SK-N-SH (cell line): ENCODE results near the gene CA10. TPM values are rescaled to one million over a fixed set of nuclear protein-coding genes. Genes with fewer than 3 reads are reported as not detected.

Experiments
- CTCF ChIA-PET: fragments of 300-600, 350-600 bp; formaldehyde crosslinking; extraction: SDS; loops from one replicate; lab custom pipeline; 2021; lab: Yijun Ruan, JAX
- POLR2A ChIA-PET: fragments of 350-600 bp; sonication (Branson Sonifier 250); formaldehyde crosslinking; extraction: SDS; loops from one replicate; lab custom pipeline; 2020; ENCODE audit warnings: antibody characterized with exemption, inconsistent platforms; lab: Yijun Ruan, JAX
- DNase-seq: peaks from one replicate; pipeline ENCODE4 v3.0.0; 2012
- H2AFZ ChIP-seq: fragments of 200-600 bp; sonication (generic); 2 replicates; pipeline ENCODE4 v1.8.1; 2016; ENCODE audit warnings: antibody characterized with exemption, mild to moderate bottlenecking, low read depth
- H3F3A ChIP-seq: fragments of 200-600 bp; sonication (generic); replicated peaks from 2 replicates; pipeline ENCODE3; 2016; ENCODE audit warnings: antibody characterized with exemption, mild to moderate bottlenecking; ENCODE audit not compliant: insufficient read depth
- H3K27ac ChIP-seq, 2 experiments: fragments of 200-500 bp in 1 of 2; fragments of 200-600 bp in 1 of 2; sonication (Bioruptor generic) in 1 of 2; sonication (generic), shearing (Covaris generic) in 1 of 2; 2 replicates each; pipeline versions ENCODE4 v1.5.1 to v1.6.1; 2014 to 2016; ENCODE audit warnings: low read depth in 2 of 2, inconsistent platforms in 1 of 2, low read length in 1 of 2, mild to moderate bottlenecking in 1 of 2, mixed read lengths in 1 of 2
- H3K27me3 ChIP-seq: fragments of 200-600 bp; sonication (generic), shearing (Covaris generic); 2 replicates; pipeline ENCODE4 v1.6.1; 2016; ENCODE audit warnings: mixed run types; ENCODE audit not compliant: insufficient read depth
- H3K36me3 ChIP-seq, 2 experiments: fragments of 200-500 bp in 1 of 2; fragments of 200-600 bp in 1 of 2; sonication (Bioruptor generic) in 1 of 2; sonication (generic) in 1 of 2; replicated peaks in 1 of 2; 2 replicates each; pipeline versions ENCODE3 to v1.5.1; 2014 to 2016; ENCODE audit warnings: low read length in 1 of 2, mild to moderate bottlenecking in 1 of 2; ENCODE audit not compliant: insufficient read depth in 2 of 2, control insufficient read depth in 1 of 2
- H3K4me1 ChIP-seq, 2 experiments: fragments of 200-500 bp in 1 of 2; fragments of 200-600 bp in 1 of 2; sonication (Bioruptor generic) in 1 of 2; sonication (generic), shearing (Covaris generic) in 1 of 2; 2 replicates each; pipeline versions ENCODE4 v1.5.1 to v1.6.1; 2014 to 2016; ENCODE audit warnings: low read depth in 1 of 2, low read length in 1 of 2, mixed run types in 1 of 2; ENCODE audit not compliant: insufficient read depth in 2 of 2, control insufficient read depth in 1 of 2
- H3K4me2 ChIP-seq: fragments of 200-600 bp; sonication (generic), shearing (Covaris generic); 2 replicates; pipeline ENCODE4 v1.6.1; 2017; ENCODE audit warnings: mixed run types
- H3K4me3 ChIP-seq, 2 experiments: fragments of 200-500 bp in 1 of 2; fragments of 200-600 bp in 1 of 2; sonication (Bioruptor generic) in 1 of 2; sonication (generic), shearing (Covaris generic) in 1 of 2; 2 replicates each; pipeline versions ENCODE4 v1.5.1 to v1.8.1; 2014 to 2016; ENCODE audit warnings: low read depth in 2 of 2, inconsistent platforms in 1 of 2, low read length in 1 of 2, mild to moderate bottlenecking in 1 of 2, mixed read lengths in 1 of 2, moderate library complexity in 1 of 2
- H3K79me2 ChIP-seq: fragments of 200-600 bp; sonication (generic); 2 replicates; pipeline ENCODE4 v1.8.1; 2017; ENCODE audit warnings: mild to moderate bottlenecking; ENCODE audit not compliant: insufficient read depth
- H3K9ac ChIP-seq: fragments of 200-600 bp; sonication (generic); 2 replicates; pipeline ENCODE4 v1.6.1; 2017; ENCODE audit warnings: mixed run types
- H3K9me2 ChIP-seq: fragments of 200-600 bp; sonication (generic); 2 replicates; pipeline ENCODE4 v1.6.1; 2017; ENCODE audit warnings: mixed run types
- H3K9me3 ChIP-seq: fragments of 200-600 bp; sonication (generic); 2 replicates; pipeline ENCODE4 v1.6.1; 2017; ENCODE audit warnings: mixed run types, mild to moderate bottlenecking, moderate library complexity
- H4K20me1 ChIP-seq: fragments of 200-600 bp; sonication (generic); 2 replicates; pipeline ENCODE4 v1.6.1; 2017; ENCODE audit warnings: mild to moderate bottlenecking, mixed run types; ENCODE audit not compliant: insufficient read depth
- CHD2 ChIP-seq: fragments of 150-350 bp; IDR thresholded peaks from 2 replicates; pipeline ENCODE4 v1.6.1; 2018; ENCODE audit warnings: low read length; ENCODE audit not compliant: partially characterized antibody
- EP300 ChIP-seq, 2 experiments: IDR thresholded peaks; 2 replicates each; pipeline versions ENCODE4 v1.4.0 to v1.6.1; 2012; ENCODE audit warnings: borderline replicate concordance in 1 of 2, low read depth in 1 of 2, low read length in 1 of 2
- FOXM1 ChIP-seq: IDR thresholded peaks from 2 replicates; pipeline ENCODE4 v1.4.0; 2012; ENCODE audit warnings: low read depth, mild to moderate bottlenecking
- GATA2 ChIP-seq: sonication (generic); formaldehyde crosslinking; IDR thresholded peaks from 2 replicates; pipeline ENCODE4 v1.5.0; 2020; ENCODE audit warnings: mild to moderate bottlenecking, missing genetic modification reagents
- MXI1 ChIP-seq: IDR thresholded peaks from 2 replicates; pipeline ENCODE4 v1.6.1; 2012; ENCODE audit warnings: mild to moderate bottlenecking, low read depth, low read length, improper control_type of control experiment
- NFIC ChIP-seq: IDR thresholded peaks from 2 replicates; pipeline ENCODE4 v1.4.0; 2012; ENCODE audit warnings: borderline replicate concordance
- NRF1 ChIP-seq: IDR thresholded peaks from 2 replicates; pipeline ENCODE4 v1.6.1; 2012; ENCODE audit warnings: low read depth, mild to moderate bottlenecking, low read length
- POLR2AphosphoS5 ChIP-seq: IDR thresholded peaks from 2 replicates; pipeline ENCODE4 v1.6.1; 2012; ENCODE audit warnings: low read depth, low read length
- RAD21 ChIP-seq: IDR thresholded peaks from 2 replicates; pipeline ENCODE4 v1.6.1; 2012; ENCODE audit warnings: mild to moderate bottlenecking, low read length
- TCF12 ChIP-seq: IDR thresholded peaks from 2 replicates; pipeline ENCODE4 v1.4.0; 2012
- WGBS: methylation state at CpG from one replicate; pipeline ENCODE4 v1.1.6; 2017; ENCODE audit warnings: low lambda C conversion rate; 5-methylcytosine and 5-hydroxymethylcytosine counted together
- polyA plus RNA-seq, 3 experiments: library from polyadenylated mRNA; depleted of rRNA; stranded (reverse); fragments of >200 nt; gene quantifications; 2 replicates each; pipeline ENCODE4 v1.2.3, GENCODE V29; 2012
- TF ChIP-seq, protein P1 (sequence below): IDR thresholded peaks from 2 replicates; pipeline ENCODE4 v1.4.0; 2012; ENCODE audit warnings: low read depth, borderline replicate concordance
- TF ChIP-seq, protein P2 (sequence below): IDR thresholded peaks from 2 replicates; pipeline ENCODE4; 2012
- TF ChIP-seq, protein P3 (sequence below): fragments of 200-600 bp; sonication (generic); IDR thresholded peaks from 2 replicates; pipeline ENCODE4 v1.6.1; 2017; ENCODE audit warnings: antibody characterized with exemption, mild to moderate bottlenecking, moderate library complexity

CA10 gene
- polyA plus RNA-seq, 1 of the 3 experiments (the other 2 are of a cell fraction): not detected

DNA sequence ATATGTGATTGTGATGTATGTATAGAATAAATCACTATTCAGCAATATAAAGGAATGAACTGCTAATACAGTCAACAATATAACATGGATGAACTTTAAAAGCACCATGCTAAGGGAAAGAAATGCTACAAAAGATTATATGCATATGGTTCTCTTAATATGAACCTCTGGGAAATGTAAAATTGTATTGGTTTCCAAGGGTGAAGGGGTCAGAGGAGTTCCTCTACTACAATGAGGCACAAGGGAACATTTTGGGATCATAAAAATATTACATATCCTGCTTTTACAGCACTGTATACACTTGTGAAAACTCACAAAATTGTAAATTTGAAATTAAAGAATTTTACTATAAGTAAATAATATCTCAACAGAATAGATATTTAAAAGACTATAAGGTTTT, 111.4 kb downstream of the CA10 start:
- ChIA-PET POLR2A (no interaction called here), CTCF (interaction anchor here (1.0 kb wide), 1 partner anchor 60 kb away, joined by 4 read pairs; no protein-coding TSS in a partner anchor)
- Histone ChIP-seq H3K27me3 (no peaks in the 10 kb centered on the region), H3K4me3 (no peak overlapping the region), H3K9me3 (no peaks in the 10 kb centered on the region), H2AFZ (no peak overlapping the region), H3K4me2 (no peak overlapping the region), H3K9me2 (no peaks in the 10 kb centered on the region), H3K4me1 (no peaks in the 10 kb centered on the region), H3K27ac (no peak overlapping the region), H3K79me2 (no peaks in the 10 kb centered on the region), H3F3A (no peaks in the 10 kb centered on the region), H3K36me3 (no peaks in the 10 kb centered on the region), H4K20me1 (no peaks in the 10 kb centered on the region), H3K9ac (no peak overlapping the region)
- TF ChIP-seq, protein P1, sequence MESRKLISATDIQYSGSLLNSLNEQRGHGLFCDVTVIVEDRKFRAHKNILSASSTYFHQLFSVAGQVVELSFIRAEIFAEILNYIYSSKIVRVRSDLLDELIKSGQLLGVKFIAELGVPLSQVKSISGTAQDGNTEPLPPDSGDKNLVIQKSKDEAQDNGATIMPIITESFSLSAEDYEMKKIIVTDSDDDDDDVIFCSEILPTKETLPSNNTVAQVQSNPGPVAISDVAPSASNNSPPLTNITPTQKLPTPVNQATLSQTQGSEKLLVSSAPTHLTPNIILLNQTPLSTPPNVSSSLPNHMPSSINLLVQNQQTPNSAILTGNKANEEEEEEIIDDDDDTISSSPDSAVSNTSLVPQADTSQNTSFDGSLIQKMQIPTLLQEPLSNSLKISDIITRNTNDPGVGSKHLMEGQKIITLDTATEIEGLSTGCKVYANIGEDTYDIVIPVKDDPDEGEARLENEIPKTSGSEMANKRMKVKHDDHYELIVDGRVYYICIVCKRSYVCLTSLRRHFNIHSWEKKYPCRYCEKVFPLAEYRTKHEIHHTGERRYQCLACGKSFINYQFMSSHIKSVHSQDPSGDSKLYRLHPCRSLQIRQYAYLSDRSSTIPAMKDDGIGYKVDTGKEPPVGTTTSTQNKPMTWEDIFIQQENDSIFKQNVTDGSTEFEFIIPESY: no peak
- TF ChIP-seq NFIC (no peak), NRF1 (no peak)
- DNase-seq: no peak

DNA sequence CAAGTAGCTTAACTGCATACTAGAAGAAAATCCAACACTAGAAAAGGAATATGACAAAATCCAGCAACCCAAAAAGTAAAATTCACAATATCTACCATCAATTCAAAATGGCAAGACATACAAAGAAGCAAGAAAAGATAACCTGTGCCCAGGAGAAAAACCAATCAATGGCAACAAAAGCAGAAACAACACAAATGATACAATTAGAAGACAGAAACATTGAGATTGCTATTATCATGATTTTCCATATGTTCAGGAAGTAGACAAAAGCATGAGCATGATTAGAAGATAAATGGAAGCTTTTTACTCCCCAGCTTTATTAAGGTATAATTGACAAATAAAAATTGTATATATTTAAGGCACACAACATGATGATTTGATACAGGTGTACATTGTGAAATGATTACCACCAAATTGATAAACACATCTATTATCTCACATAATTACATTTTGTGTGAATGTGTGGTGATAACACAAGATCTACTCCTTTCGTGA, 117.3 kb downstream of the CA10 start:
- no peaks in the 10 kb centered on the region for H3F3A ChIP-seq
- H2AFZ ChIP-seq: no peak overlapping the region
- no peak overlapping the region for H3K4me2 ChIP-seq
- H3K27me3 ChIP-seq: no peaks in the 10 kb centered on the region
- no peaks in the 10 kb centered on the region for H3K9me3 ChIP-seq
- no peaks in the 10 kb centered on the region for H3K36me3 ChIP-seq
- DNase-seq: no peak
- WGBS: 18% methylated on average over 1 of the region's 1 CpG
- no peak overlapping the region for H3K9ac ChIP-seq
- H3K9me2 ChIP-seq: no peaks in the 10 kb centered on the region
- no peaks in the 10 kb centered on the region for H4K20me1 ChIP-seq
- POLR2A ChIA-PET: no interaction called here
- TF ChIP-seq EP300 (IDR thresholded peaks at IDR 0.05; ENCODE audit: borderline replicate concordance in 1 of 2, low read depth in 1 of 2, low read length in 1 of 2) (peak in 1 of 2 experiments; percentile 81; a peak in 2 of 4 replicates), RAD21 (peak; percentile 5; the same call in 1 of the 2 replicates), FOXM1 (no peak), TCF12 (peak; percentile 10; the same call in 1 of the 2 replicates), GATA2 (peak; percentile 77)
- TF ChIP-seq, protein P2, sequence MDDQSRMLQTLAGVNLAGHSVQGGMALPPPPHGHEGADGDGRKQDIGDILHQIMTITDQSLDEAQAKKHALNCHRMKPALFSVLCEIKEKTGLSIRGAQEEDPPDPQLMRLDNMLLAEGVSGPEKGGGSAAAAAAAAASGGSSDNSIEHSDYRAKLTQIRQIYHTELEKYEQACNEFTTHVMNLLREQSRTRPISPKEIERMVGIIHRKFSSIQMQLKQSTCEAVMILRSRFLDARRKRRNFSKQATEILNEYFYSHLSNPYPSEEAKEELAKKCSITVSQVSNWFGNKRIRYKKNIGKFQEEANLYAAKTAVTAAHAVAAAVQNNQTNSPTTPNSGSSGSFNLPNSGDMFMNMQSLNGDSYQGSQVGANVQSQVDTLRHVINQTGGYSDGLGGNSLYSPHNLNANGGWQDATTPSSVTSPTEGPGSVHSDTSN: no peak
- H3K27ac ChIP-seq: no peak overlapping the region
- H3K79me2 ChIP-seq: no peaks in the 10 kb centered on the region
- no peaks in the 10 kb centered on the region; a peak in 1 of 4 replicates for H3K4me1 ChIP-seq
- H3K4me3 ChIP-seq: no peak overlapping the region
- CTCF ChIA-PET: interaction anchor here (1.3 kb wide), 1 partner anchor 14 kb away, joined by 4 read pairs; no protein-coding TSS in a partner anchor

DNA sequence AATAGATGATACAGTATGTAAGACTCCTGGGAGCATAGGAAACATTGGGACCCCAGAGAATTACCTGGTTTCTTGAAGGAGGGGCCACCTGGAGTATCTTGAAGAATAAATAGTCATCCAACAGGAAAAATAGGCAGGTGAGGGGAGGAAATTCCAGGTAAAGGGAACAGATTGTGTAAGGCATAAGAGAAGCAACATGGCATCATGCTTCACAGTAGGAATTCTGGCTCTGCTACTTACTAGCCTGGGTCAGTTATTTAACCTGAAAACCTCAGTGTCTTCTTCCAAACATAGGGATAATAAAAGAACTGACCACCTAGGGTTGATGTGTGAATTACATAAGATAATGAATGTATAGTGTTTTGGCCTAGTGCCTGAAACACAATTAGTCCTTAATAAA, 122.1 kb downstream of the CA10 start:
- no peak overlapping the region for H3K9ac ChIP-seq
- H3F3A ChIP-seq: no peaks in the 10 kb centered on the region
- DNase-seq: no peak
- H3K4me2 ChIP-seq: no peak overlapping the region
- no peaks in the 10 kb centered on the region for H3K36me3 ChIP-seq
- H3K79me2 ChIP-seq: no peaks in the 10 kb centered on the region
- H3K9me2 ChIP-seq: no peaks in the 10 kb centered on the region
- no peaks in the 10 kb centered on the region for H3K27me3 ChIP-seq
- no peak overlapping the region for H2AFZ ChIP-seq
- no peak overlapping the region for H3K27ac ChIP-seq
- no peaks in the 10 kb centered on the region; a peak in 1 of 4 replicates for H3K4me1 ChIP-seq
- no peaks in the 10 kb centered on the region for H4K20me1 ChIP-seq
- H3K9me3 ChIP-seq: no peaks in the 10 kb centered on the region
- H3K4me3 ChIP-seq: no peak overlapping the region
- POLR2A ChIA-PET: no interaction called here
- no peak for TF ChIP-seq MXI1
- TF ChIP-seq, protein P3, sequence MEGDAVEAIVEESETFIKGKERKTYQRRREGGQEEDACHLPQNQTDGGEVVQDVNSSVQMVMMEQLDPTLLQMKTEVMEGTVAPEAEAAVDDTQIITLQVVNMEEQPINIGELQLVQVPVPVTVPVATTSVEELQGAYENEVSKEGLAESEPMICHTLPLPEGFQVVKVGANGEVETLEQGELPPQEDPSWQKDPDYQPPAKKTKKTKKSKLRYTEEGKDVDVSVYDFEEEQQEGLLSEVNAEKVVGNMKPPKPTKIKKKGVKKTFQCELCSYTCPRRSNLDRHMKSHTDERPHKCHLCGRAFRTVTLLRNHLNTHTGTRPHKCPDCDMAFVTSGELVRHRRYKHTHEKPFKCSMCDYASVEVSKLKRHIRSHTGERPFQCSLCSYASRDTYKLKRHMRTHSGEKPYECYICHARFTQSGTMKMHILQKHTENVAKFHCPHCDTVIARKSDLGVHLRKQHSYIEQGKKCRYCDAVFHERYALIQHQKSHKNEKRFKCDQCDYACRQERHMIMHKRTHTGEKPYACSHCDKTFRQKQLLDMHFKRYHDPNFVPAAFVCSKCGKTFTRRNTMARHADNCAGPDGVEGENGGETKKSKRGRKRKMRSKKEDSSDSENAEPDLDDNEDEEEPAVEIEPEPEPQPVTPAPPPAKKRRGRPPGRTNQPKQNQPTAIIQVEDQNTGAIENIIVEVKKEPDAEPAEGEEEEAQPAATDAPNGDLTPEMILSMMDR: no peak
- no peak for TF ChIP-seq GATA2
- TF ChIP-seq POLR2AphosphoS5: no peak
- no peak for TF ChIP-seq CHD2
- TF ChIP-seq RAD21: no peak
- CTCF ChIA-PET: no interaction called here
